ENCODE data around the gene CDHR2. TPM values are rescaled to one million over a fixed set of nuclear protein-coding genes. Genes with fewer than 3 reads are reported as not detected.
A peak's percentile ranks its signal among the peaks of the same experiment; 100 is the strongest.
"Not testable (repeated sequence)": the region's sequence is repeated elsewhere in the genome, so short reads cannot be mapped to it uniquely, and the experiment has no call there.

The CDHR2 gene
- total and polyA plus RNA-seq, 2 donors from 2014 or later, result 4.2 to 8.0 TPM

DNA sequence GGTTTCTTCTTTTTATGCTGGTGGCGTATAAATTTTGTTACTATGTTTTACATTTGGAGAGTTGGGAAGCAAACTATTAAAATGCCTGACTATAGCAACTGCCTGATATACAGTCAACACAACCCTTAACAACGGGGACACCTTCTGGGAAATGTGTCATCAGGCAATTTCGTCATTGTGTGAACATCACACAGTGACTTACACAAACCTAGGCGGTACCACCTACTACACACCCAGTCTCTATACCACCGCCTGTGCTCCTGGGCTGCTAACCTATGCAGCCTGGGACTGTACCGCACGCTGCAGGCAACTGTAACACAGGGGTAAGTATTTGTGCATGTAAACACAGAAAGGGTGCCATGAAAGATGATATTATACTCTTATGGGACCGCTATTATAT, 1.3 kb upstream of the CDHR2 start:
- Histone ChIP-seq H3K4me3 (ENCODE audit: low read length in 3 of 3) (no peak overlapping the region), H3K36me3 (ENCODE audit: control insufficient read depth in 2 of 3, insufficient read depth in 3 of 3, low read length in 3 of 3) (no peaks in the 10 kb centered on the region), H3K27me3 (ENCODE audit: control insufficient read depth, insufficient read depth, low read length) (no peaks in the 10 kb centered on the region), H3K9ac (ENCODE audit: low read length in 3 of 3) (no peak overlapping the region), H3K9me3 (ENCODE audit: control insufficient read depth in 2 of 3, insufficient read depth in 1 of 3, low read length in 3 of 3) (no peaks in the 10 kb centered on the region), H3K27ac (ENCODE audit: low read depth in 2 of 2, low read length in 2 of 2) (no peak overlapping the region), H3K4me1 (ENCODE audit: control insufficient read depth in 2 of 3, insufficient read depth in 2 of 3, low read depth in 1 of 3, low read length in 3 of 3) (peaks cover 0 to 24% (median 9%) of the 10 kb centered on the region in 3 donors)
- TF ChIP-seq, protein P1, sequence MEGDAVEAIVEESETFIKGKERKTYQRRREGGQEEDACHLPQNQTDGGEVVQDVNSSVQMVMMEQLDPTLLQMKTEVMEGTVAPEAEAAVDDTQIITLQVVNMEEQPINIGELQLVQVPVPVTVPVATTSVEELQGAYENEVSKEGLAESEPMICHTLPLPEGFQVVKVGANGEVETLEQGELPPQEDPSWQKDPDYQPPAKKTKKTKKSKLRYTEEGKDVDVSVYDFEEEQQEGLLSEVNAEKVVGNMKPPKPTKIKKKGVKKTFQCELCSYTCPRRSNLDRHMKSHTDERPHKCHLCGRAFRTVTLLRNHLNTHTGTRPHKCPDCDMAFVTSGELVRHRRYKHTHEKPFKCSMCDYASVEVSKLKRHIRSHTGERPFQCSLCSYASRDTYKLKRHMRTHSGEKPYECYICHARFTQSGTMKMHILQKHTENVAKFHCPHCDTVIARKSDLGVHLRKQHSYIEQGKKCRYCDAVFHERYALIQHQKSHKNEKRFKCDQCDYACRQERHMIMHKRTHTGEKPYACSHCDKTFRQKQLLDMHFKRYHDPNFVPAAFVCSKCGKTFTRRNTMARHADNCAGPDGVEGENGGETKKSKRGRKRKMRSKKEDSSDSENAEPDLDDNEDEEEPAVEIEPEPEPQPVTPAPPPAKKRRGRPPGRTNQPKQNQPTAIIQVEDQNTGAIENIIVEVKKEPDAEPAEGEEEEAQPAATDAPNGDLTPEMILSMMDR (IDR thresholded peaks at IDR 0.05; ENCODE audit: borderline replicate concordance, extremely low read depth, insufficient read depth), result no peak
- no peak for DNase-seq
- no peak for FAIRE-seq
- intact Hi-C loops (cut with DNase I), result no loop called here

DNA sequence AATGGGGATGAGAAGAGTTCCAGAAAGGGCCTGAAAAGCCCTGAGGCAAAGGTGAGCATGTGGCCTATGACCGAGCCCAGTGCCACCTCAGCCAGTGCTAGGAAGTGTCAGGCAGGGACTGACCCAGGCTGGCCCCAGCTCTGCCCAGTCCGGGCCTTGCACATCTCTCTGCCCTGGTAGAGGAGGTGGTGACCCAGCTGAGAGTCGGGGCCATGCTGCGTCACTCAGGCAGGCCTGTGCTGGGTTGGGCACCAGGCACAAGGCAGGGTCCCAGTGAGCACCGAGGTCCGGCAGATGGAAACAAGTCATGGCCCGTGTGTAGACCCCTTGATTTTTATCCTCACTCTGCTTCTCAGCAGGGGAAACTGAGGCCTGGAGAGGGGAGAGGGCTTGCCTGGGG, 729 bp downstream of the CDHR2 start:
- TF ChIP-seq, protein P1 (IDR thresholded peaks at IDR 0.05; ENCODE audit: borderline replicate concordance, extremely low read depth, insufficient read depth), result no peak
- Histone ChIP-seq H3K4me3 (ENCODE audit: low read length in 3 of 3) (peak overlapping the region in 2 of 3 donors; percentile 26 to 48), H3K27me3 (ENCODE audit: control insufficient read depth, insufficient read depth, low read length) (no peaks in the 10 kb centered on the region), H3K4me1 (ENCODE audit: control insufficient read depth in 2 of 3, insufficient read depth in 2 of 3, low read depth in 1 of 3, low read length in 3 of 3) (peaks cover 0 to 27% (median 6%) of the 10 kb centered on the region in 3 donors), H3K27ac (ENCODE audit: low read depth in 2 of 2, low read length in 2 of 2) (no peak overlapping the region), H3K9ac (ENCODE audit: low read length in 3 of 3) (peak overlapping the region in 1 of 3 donors; percentile 19), H3K36me3 (ENCODE audit: control insufficient read depth in 2 of 3, insufficient read depth in 3 of 3, low read length in 3 of 3) (no peaks in the 10 kb centered on the region), H3K9me3 (ENCODE audit: control insufficient read depth in 2 of 3, insufficient read depth in 1 of 3, low read length in 3 of 3) (no peaks in the 10 kb centered on the region)
- DNase-seq (peak in 1 of 5 donors; percentile 68), FAIRE-seq (no peak)
- intact Hi-C loops (cut with DNase I), result no loop called here

DNA sequence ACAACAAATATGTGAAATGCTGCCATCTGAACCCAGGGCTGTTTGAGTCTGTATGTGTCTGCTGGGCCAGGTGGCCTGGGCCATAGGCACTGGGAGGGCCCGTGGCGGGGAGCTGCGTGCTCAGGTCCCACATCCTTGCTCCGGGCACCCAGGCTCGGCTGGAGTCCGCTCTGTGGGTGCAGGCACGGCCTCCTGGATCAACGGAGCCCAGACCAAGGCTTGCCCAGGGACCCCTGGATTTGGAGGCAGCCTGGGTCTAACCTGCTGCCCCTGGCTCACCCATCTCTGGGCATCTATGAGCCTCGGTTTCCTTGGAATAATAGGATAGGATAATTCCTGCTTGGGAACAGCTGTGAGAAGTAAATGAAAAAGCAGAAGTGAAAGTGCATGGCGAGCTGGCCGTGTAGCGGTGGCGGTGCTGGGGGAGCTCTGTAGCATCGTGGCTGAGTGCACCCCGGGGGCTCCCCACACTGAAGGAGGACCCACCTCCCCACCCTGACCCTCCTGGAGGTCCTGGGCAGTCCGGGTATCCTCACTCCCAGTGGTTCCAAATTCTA, 1.2 kb downstream of the CDHR2 start:
- TF ChIP-seq, protein P1 (IDR thresholded peaks at IDR 0.05; ENCODE audit: borderline replicate concordance, extremely low read depth, insufficient read depth), result no peak
- intact Hi-C loops (cut with DNase I), result no loop called here
- H3K4me1 ChIP-seq (ENCODE audit: control insufficient read depth in 2 of 3, insufficient read depth in 2 of 3, low read depth in 1 of 3, low read length in 3 of 3), result peaks cover 0 to 27% (median under 1%) of the 10 kb centered on the region in 3 donors
- H3K9ac ChIP-seq (ENCODE audit: low read length in 3 of 3), result no peak overlapping the region
- FAIRE-seq (no peak), DNase-seq (peak in 1 of 5 donors; percentile 69)
- H3K36me3 ChIP-seq (ENCODE audit: control insufficient read depth in 2 of 3, insufficient read depth in 3 of 3, low read length in 3 of 3), result no peaks in the 10 kb centered on the region
- no peak overlapping the region for H3K27ac ChIP-seq (ENCODE audit: low read depth in 2 of 2, low read length in 2 of 2)
- H3K4me3 ChIP-seq (ENCODE audit: low read length in 3 of 3), result peak overlapping the region in 2 of 3 donors; percentile 26 to 48
- H3K9me3 ChIP-seq (ENCODE audit: control insufficient read depth in 2 of 3, insufficient read depth in 1 of 3, low read length in 3 of 3), result no peaks in the 10 kb centered on the region
- no peaks in the 10 kb centered on the region for H3K27me3 ChIP-seq (ENCODE audit: control insufficient read depth, insufficient read depth, low read length)

DNA sequence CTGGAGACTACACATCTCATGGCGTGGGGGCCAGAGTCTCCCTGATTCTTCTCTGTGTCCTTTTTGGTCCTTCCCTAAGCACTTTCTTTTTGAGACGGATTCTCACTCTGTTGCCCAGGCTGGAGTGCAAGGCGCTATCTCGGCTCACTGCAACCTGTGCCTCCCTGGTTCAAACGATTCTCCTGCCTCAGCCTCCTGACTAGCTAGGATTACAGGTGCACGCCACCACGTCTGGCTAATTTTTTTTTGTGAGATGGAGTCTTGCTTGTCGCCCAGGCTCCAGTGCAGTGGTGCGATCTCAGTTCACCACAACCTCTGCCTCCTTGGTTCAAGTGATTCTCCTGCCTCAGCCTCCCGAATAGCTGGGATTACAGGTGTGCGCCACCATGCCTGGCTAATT, 1.8 kb downstream of the CDHR2 start:
- DNase-seq; H3K4me3 ChIP-seq (ENCODE audit: low read length in 3 of 3); H3K36me3 ChIP-seq (ENCODE audit: control insufficient read depth in 2 of 3, insufficient read depth in 3 of 3, low read length in 3 of 3); FAIRE-seq; H3K27ac ChIP-seq (ENCODE audit: low read depth in 2 of 2, low read length in 2 of 2); H3K9ac ChIP-seq (ENCODE audit: low read length in 3 of 3); H3K9me3 ChIP-seq (ENCODE audit: control insufficient read depth in 2 of 3, insufficient read depth in 1 of 3, low read length in 3 of 3); intact Hi-C loops (cut with DNase I); H3K27me3 ChIP-seq (ENCODE audit: control insufficient read depth, insufficient read depth, low read length): not testable (repeated sequence)
- peaks cover 0 to 22% (median 0%) of the 10 kb centered on the region in 3 donors for H3K4me1 ChIP-seq (ENCODE audit: control insufficient read depth in 2 of 3, insufficient read depth in 2 of 3, low read depth in 1 of 3, low read length in 3 of 3)
